DOHH2 (cell line): ENCODE results near the gene PCBP3.

Source experiments
- CTCF ChIP-seq: fragments of 200-600 bp; sonication (generic); IDR thresholded peaks from one replicate; pipeline ENCODE4 v1.5.1; 2014; ENCODE audit warnings: antibody characterized with exemption, mild to moderate bottlenecking, low read depth, low read length; ENCODE audit not compliant: poor library complexity, severe bottlenecking
- EZH2phosphoT487 ChIP-seq: fragments of 200-600 bp; sonication (generic); IDR thresholded peaks from 2 replicates; pipeline ENCODE4 v1.6.1; 2017; ENCODE audit warnings: borderline replicate concordance, mild to moderate bottlenecking, antibody characterized with exemption, low read length, moderate library complexity, mixed read lengths

- TF ChIP-seq CTCF (no peak), EZH2phosphoT487 (no peak)
Measured at GRCh38 chr21:45709173-45709572, 65.6 kb downstream of the PCBP3 start.
